ENCODE data around the gene ANKS6.

GRCh38 chr9:98809311-98810101, 13.2 kb upstream of the ANKS6 start:
- TF ChIP-seq EZH2 (IDR thresholded peaks at IDR 0.05; ENCODE audit: low read depth, unreplicated experiment), result no peak
- no peak for TF ChIP-seq CTCF (conservative IDR thresholded peaks at IDR 0.05; ENCODE audit: low read depth in 2 of 2)
- no peak for TF ChIP-seq EZH2phosphoT487 (IDR thresholded peaks at IDR 0.05; ENCODE audit: unreplicated experiment)
- no peak for TF ChIP-seq REST (IDR thresholded peaks at IDR 0.05; ENCODE audit: unreplicated experiment)
